ENCODE data around the gene ERCC1.

ERCC1 gene

DNA sequence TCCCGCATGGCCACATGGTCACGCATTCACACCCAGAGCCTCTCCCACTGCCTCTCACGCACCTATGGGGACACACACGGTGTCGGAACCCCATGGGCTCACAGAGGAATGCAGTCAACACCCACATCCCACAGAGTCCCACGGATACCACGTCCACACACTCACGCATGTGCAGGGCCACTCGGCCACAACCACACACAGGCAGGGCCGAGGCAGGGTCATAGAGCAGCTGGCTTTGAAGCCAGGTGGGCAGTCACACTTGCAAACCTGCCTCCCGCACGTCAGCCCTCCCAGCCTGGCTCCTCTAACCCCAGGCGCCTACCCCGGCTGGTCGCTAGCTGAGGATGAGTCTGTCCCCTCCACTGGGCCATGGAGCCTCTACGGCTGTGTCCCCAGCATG is 61.4 kb downstream of the ERCC1 start:
- DNase-seq = no peak

DNA sequence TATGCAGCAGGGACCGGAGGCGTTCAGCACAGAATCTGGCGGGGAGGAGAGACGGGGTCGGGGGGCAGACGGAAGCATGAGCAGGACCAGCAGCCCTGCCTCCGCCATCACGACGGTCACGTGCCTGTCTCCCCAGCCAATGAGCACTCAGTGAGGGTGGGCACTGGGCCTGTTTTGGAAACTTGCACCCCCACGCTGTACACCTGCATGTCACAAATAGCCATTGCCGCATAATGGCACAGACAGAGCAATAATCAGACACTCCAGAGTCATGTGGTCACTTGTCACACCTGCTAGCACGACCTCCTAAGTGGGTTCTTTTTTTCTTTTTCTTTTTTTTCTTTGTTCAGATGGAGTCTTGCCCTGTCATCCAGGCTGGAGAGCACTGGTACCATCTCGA is 62.1 kb downstream of the ERCC1 start:
- no peak for DNase-seq

GRCh38 chr19:45358213-45358792 is 65.4 kb downstream of the ERCC1 start:
- DNase-seq = no peak

DNA sequence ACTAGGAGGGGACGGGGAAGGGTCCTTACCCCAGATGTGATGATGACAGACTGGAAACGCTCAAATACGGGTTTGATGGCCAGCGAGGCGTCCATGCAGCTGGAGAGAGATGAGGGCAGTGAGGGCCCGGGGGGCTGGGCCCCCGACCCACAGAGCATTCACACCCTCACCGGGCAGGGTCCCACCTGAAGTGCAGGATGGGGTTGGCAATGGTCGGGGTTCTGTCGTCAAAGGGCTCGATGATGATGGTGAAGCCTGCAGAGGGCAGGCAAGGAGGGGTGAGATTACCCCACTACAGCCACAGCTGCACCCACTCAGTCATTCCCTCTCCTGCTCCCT is 66.3 kb downstream of the ERCC1 start:
- DNase-seq = no peak
